Thoracic aorta (tissue), 2 donors: ENCODE results near the gene DPRX. TPM values are rescaled to one million over a fixed set of nuclear protein-coding genes. Genes with fewer than 3 reads are reported as not detected.

Experiments used
- ATAC-seq: fragments of 150-250 bp; one replicate; pipeline ENCODE4 v1.8.0; 2017; ENCODE audit warnings: low read depth; ENCODE audit not compliant: insufficient number of reproducible peaks, low FRiP score
- DNase-seq: peaks from one replicate; pipeline ENCODE4 v3.0.0-alpha.2; 2020; ENCODE audit warnings: low spot score
- H3K27ac ChIP-seq, 2 donors: fragments of 200-600 bp; sonication (generic); 1 replicate in 1 of 2; 2 replicates in 1 of 2; pipeline ENCODE4 v1.5.1; 2016; ENCODE audit warnings: mild to moderate bottlenecking in 2 of 2, moderate library complexity in 2 of 2
- H3K27me3 ChIP-seq: fragments of 200-600 bp; sonication (generic); replicated peaks from 2 replicates; pipeline ENCODE4 v1.6.0; 2016; ENCODE audit warnings: mild to moderate bottlenecking; ENCODE audit not compliant: insufficient read depth
- H3K36me3 ChIP-seq: fragments of 200-600 bp; sonication (generic); one replicate; pipeline ENCODE4 v1.5.1; 2016
- H3K4me1 ChIP-seq, 2 donors: fragments of 200-600 bp; sonication (generic); 1 replicate in 1 of 2; 2 replicates in 1 of 2; pipeline versions ENCODE4 v1.5.1 to v1.6.0; 2016; ENCODE audit warnings: low read depth in 2 of 2, mild to moderate bottlenecking in 1 of 2; ENCODE audit not compliant: control insufficient read depth in 1 of 2
- H3K4me3 ChIP-seq: fragments of 200-600 bp; sonication (generic); 2 replicates; pipeline ENCODE4 v1.5.1; 2016; ENCODE audit warnings: mild to moderate bottlenecking
- H3K9me3 ChIP-seq: fragments of 200-600 bp; sonication (generic); 2 replicates; pipeline ENCODE4 v1.5.1; 2016
- CTCF ChIP-seq: fragments of 200-600 bp; sonication (generic); IDR thresholded peaks from one replicate; pipeline ENCODE4 v1.5.1; 2019; ENCODE audit warnings: antibody characterized with exemption
- total RNA-seq, 2 donors: library from RNA; depleted of rRNA; stranded (reverse); fragments of >200 nt; gene quantifications; one replicate each; pipeline versions ENCODE4 v1.1.0 to v1.2.3, GENCODE V29; 2016

The DPRX gene
- total RNA-seq, 2 donors from 2014 or later: not detected

GRCh38 chr19:53626976-53627375 lies 4.8 kb upstream of the DPRX start:
- Histone ChIP-seq H3K36me3 (no peaks in the 10 kb centered on the region), H3K27ac (no peak overlapping the region), H3K4me3 (no peak overlapping the region), H3K9me3 (no peaks in the 10 kb centered on the region), H3K27me3 (no peaks in the 10 kb centered on the region), H3K4me1 (no peaks in the 10 kb centered on the region)
- no peak for TF ChIP-seq CTCF
- no peak for DNase-seq
- no peak for ATAC-seq

GRCh38 chr19:53634768-53635167 lies 3.0 kb downstream of the DPRX start:
- DNase-seq: no peak
- no peak for ATAC-seq
- no peak for TF ChIP-seq CTCF

GRCh38 chr19:53639471-53639870 lies 7.7 kb downstream of the DPRX start:
- Histone ChIP-seq H3K36me3 (no peaks in the 10 kb centered on the region), H3K27me3 (no peaks in the 10 kb centered on the region), H3K4me1 (no peaks in the 10 kb centered on the region), H3K4me3 (no peak overlapping the region), H3K9me3 (no peaks in the 10 kb centered on the region), H3K27ac (no peak overlapping the region)
- DNase-seq (no peak), ATAC-seq (no peak)
- TF ChIP-seq CTCF: no peak

More at GRCh38 chr19:53634768-53635167, 3.0 kb downstream of the DPRX start:
- no peaks in the 10 kb centered on the region for H3K9me3 ChIP-seq
- H3K4me1 ChIP-seq: no peaks in the 10 kb centered on the region
- H3K36me3 ChIP-seq: no peaks in the 10 kb centered on the region
- H3K27ac ChIP-seq: no peak overlapping the region
- H3K4me3 ChIP-seq: no peak overlapping the region
- H3K27me3 ChIP-seq: no peaks in the 10 kb centered on the region

- no peak for DNase-seq
- no peaks in the 10 kb centered on the region for H3K36me3 ChIP-seq
- no peak for TF ChIP-seq CTCF
- no peak overlapping the region for H3K4me3 ChIP-seq
- H3K27me3 ChIP-seq: no peaks in the 10 kb centered on the region
- ATAC-seq: no peak
- H3K4me1 ChIP-seq: no peaks in the 10 kb centered on the region
- no peak overlapping the region for H3K27ac ChIP-seq
- no peaks in the 10 kb centered on the region for H3K9me3 ChIP-seq
Measured at GRCh38 chr19:53642381-53643099, 10.7 kb downstream of the DPRX start.

- Histone ChIP-seq H3K27me3 (no peaks in the 10 kb centered on the region), H3K36me3 (no peaks in the 10 kb centered on the region), H3K9me3 (peaks cover 2% of the 10 kb centered on the region), H3K27ac (no peak overlapping the region), H3K4me1 (no peaks in the 10 kb centered on the region), H3K4me3 (no peak overlapping the region)
- ATAC-seq (no peak), DNase-seq (no peak)
- TF ChIP-seq CTCF: no peak
Measured at GRCh38 chr19:53644061-53644816, 12.4 kb downstream of the DPRX start.
